NCI-H146 (cell line): Measurements from ENCODE around the gene ZBP1.

Experiments used
- DNase-seq: peaks from one replicate; lab custom pipeline; 2025; lab: John Stamatoyannopoulos, UW

The ZBP1 gene

DNA sequence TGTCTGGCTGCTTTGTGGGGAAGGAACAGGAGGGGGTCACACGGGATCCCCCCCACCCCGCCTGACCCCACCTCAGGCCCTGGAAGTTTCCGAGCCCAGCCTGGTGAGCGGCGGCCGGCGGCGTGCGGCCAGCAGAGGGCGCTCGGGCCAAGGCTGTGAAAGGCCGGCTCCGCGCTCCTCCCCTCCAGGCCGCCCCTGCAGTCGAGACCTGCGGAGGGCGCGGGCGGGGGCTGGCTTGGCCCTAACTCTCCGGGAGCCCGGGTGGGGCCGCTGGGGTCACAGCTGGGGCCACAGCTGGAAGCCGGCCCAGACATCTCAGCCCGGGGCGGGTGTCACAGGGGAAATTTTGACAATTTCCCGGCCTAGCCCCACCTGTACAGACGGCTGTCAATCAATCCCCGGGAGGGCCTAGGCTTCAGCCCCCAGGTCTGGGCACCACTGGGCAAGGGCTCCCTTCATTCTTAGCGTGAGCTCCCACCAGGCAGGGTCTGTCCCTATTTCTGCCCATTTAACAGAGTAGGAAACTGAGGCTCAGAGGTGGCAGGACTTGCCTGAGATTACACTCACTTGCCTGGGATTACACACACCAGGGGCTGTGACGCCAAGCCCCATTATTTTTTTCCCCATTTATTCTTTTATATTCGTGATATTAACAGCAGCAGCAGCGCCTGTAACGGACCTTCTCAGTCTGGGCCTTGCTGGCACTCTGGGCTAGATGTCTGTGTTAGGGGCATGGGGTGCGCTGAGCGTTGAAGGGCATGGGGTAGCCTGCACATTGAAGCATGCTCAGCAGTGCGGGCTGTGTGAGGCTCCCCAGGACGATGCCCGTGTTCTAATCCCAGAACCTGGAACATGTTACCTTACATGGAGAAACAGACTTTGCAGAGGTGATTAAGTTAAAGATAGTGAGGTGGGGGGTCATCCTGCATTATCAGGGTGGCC lies 23.0 kb downstream of the ZBP1 start:
- peak; percentile 70 for DNase-seq

DNA sequence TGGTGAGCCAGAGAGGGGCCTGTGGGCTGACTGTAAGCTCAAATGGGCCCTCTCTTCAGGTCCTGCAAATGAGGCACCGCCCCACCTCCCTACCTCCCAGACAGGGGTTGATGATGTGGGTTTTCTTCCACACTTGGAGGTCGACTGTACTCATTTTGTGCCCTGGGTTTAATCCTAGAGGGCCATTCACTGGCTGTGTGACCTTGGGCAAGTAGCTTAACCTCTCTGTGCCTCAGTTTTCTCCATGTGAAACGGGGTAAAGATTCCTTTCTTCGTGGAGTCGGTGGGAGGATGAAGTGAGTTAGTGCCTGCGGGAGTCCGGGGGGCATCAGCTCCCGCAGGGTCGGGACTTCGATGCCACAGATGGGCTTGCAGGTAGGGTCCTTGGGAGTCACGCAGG lies 23.9 kb downstream of the ZBP1 start:
- DNase-seq, result no peak

DNA sequence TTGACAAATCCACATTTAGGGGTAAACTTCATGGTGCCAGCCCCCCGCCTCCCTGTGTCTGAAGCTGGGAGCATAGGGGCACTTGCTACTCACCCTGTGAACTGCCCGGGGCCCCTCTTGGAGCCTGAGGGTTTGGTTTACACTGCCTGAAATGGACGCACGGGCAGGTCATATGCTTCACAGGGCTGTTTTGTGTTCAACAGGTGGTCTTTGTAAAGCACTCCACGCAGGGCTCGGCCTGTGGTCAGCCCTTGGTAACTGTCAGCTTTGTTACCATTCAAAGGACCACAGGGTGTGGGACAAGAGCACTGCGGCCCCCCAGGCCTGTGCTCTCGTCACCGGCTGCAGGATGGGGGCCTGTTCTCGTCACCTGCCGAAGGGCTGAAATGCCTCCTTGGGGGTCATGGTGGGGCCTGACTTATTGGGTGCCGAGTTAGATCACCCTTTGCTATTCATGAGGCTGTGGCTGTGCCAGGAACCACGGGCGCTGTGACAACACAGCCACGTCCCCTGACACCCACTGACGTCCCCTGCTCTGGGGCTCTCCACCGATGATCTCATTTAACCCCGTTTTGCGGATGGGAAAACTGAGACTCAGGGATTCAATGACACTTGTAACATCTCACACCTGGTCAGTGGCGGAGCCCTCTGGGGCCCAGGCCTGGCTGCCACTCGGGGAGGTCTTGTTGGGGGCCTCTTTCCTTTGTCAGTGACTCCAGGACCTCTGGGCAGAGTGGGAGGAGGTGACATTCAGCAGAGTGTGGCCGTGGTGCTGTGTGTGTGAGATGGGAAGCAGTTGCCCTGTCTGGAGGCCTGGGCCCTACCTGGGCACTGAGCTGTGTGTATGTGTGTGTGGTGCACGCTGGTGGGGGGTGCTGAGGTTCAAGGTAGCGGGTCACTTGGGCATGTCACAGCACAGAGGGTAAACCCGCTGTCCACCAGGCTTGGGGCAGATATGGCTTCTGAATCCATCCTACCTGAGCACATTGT lies 24.9 kb downstream of the ZBP1 start:
- no peak for DNase-seq

DNA sequence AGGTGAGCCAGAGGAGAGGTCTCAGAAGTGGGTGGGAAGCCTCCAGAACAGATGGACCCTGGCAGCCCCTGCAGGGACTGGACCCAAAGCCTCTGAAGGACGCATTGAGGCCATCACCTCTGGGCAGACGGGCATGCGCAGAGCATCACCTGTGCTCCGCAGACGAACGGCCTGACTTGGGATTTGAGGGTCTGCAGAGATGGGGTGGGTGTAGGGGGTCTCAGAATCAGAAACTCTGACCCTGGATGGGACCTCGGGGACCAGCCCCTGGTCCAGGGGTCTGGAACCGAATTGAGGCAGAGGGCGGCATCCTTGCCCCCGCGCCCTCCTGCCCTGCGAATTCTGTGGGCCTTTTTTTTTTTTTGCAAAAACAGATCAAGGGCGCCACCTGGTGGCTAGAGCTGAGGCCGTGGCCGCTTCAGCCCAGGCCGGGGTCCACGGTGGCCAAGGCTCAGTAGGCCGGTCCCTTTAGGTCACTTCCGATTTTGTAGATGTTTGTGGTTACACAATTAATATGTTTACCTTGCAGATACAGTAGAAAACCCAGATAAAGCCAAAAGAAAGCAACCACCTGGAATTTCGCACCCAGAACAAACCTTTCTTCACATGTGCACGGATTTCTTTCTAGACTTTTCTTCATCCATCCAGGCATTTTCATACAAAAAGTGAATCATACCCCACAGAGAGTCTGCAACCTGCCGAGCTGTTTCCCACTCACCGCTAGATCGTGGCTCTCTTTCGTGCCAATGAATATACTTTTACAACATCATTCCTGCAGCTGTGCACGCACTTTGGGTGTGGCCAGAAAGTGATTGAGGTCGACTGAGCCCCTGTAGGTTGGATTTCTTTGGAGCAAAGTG lies 25.9 kb downstream of the ZBP1 start:
- DNase-seq, result peak; percentile 53

DNA sequence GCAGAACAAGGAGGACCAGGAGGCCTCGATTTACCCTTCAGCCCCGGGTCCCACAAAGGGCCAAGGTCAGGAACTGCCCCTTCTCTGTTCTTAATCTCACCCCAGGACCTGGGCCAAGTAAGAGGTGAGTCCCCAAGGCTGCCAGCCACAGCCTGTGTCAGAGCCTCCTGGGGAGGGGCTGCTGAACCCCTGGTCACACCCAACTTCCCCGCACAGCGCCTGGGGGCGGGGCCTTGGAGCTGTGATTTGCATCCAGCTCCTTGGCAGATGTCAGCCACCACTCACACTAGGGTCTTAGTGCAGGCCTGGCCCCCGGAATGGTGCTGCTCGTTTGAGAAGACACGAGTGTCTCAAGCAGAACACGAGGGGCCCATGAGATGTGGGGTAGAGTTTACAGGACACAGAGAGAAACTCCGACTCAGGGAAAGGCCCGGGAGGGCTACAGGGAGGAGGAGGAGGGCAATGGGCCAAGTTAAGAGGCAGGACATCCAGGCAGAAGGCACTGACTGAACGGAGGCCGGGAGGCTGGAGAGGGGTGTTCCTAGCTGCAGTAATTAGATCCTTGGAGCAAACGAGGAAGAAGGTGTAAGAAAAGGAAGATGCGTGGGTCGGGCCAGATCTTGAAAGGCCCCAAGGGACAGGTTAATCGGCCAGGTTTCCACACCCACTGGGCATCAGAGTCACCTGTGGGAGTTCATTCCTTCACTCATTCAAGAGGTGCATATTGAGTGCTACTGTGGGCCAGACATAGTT lies 26.9 kb downstream of the ZBP1 start:
- DNase-seq, result no peak

DNA sequence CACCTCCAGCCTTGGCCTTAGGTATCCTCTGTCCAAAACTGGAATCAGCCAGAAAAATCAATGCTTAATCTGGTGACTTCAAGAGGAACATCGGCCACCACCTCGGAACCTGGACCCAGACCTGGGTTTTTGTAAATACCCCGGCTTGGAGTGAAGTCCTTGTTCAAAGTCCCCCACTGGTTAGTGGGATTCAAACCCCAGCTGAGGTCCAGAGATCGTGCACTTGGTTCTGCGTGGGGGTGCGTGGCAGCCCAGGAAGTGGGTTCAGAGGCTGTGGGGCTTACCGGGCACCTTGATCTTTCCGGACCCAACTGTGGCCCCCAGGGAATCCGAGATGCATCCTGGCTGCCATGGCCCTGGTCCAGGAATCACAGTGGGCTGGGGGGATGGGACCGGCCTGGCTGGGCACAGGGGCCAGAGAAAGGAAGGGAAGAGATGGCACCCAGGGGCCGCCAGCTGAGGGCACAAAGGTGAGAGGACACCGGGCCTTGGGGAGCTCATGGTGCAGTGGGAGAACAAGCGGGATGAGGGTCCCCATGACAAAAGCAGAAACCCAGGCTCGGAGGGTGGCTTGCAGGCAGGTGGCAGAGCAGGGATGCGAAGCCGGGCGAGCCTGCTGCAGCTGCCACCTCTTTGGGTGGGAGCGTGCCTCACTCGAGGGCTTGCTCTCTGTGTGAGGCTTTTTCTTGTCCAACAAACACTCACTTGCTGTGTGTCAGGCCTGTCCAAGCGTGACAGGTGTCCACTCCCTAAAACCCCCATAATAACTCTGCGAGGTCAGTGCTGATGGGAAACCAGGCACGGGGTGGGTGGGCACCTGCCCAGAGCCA lies 27.7 kb downstream of the ZBP1 start:
- no peak for DNase-seq

DNA sequence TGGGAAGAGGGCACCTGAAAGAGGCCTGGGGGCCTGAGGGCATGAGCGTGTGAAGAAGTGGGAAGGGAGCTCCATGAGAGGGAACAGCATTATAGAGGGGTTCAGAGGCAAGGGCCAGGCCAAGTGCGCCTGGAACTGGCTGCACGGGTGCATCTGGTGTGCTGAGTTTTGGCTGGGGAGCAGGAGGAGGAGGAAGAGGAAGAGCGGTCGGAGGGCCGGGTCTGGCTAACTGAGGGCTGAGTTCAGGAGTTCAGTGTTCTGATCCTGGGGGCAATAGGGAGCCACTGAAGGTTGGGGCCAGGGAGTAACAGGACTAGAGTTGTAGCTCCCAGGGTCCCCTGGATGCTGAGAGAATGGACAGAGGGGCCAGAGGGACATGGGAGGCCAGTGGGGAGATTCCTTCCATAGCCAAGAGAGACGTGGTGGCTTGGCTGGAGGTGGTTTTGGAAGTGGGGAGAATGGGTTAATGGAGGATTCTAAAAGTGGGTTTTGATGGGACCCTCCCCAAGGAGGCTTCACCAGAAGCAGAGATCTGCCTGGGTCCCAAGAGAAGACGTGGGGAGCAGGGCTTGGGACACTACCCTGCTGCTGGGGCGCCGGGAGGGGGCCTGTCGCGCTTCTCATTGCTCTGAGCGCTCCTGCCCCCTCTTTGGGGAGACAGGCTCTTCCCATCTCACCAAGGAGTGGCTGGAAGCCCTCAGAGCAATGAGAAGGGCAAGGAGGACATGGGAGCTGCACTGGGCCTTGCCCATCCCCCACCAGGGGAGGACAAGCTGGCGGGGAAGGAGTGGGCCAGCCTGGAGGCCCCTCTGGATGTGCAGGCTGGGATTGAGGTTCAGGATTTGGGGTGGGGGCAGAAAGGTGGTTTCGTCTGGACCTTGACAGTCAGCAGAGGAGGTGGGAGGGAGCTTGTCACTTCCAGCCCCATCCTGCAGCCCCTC lies 28.7 kb downstream of the ZBP1 start:
- DNase-seq, result no peak

DNA sequence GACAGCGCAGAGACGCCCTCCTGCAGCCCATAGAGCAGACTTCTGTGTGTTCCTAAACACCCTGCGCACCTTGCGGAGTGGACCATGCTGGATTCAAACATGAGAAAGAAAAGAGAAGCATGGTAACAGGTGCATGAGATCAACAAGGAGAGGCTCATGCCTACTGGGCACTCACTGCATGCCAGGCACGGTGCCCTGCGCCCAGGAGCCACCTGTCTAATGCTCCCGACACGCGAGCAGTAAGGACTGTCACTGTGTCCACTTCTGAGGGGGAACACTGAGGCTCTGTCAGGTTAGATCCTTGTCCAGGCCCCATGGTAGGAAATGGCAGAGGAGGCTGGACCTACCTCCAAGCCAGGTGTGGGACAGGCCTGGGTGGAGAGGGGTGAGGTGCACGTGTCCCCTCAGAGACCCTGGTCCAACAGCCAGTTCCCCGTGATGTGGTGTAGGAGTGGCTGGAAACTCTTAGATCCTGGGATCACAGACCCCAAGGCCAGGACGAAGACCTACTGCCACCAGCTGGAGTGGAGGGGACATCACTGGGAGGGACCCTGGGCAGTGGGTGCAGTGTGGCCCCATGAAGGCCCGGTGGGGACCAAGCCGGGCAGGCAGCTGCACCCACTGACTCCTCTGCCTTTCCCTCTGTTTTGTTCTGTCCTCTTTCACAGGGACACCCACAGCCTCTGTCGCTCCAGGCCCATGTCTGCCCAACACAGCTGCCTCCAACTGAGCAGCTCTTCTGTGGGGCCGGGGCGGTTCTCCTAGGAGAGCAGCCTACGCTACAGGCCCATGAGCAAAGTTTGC lies 29.5 kb downstream of the ZBP1 start:
- DNase-seq, result no peak

DNA sequence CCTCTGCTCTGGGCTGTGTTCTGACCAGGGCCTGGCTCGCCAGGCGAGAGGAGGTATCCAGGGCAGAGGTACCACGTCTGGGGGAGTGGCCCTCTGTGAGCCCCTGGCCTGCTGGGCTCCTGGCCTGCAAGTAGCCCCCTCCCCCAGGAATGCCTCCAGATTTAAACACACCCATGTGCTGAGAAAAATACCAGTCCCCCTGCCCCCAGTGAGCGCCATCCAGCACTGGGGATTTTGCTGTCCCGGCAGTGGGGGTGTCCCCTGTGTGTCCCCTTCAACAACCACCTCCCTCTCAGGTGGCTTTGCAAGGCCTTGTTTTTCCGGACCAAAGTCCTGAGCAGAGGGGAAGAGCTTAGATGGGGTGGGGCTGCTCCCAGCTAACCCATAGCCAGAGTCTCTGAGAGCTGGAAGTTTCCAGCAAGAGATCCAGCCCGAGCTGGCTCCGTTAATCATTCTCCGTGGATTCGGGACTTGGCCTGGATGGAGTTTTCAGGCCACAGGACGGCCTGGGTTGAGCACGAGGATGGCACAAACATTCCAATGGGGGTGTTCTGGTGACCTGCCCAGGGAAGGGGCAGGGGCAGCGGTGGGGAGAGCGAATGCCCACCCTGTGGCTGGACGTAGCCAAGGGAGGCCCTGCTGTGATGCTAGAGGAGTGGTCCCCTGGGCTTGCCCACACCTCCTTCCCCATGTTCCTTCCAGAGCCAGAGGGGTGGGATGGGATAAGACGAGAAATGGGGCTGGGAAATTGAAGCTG lies 30.3 kb downstream of the ZBP1 start:
- DNase-seq, result no peak

DNA sequence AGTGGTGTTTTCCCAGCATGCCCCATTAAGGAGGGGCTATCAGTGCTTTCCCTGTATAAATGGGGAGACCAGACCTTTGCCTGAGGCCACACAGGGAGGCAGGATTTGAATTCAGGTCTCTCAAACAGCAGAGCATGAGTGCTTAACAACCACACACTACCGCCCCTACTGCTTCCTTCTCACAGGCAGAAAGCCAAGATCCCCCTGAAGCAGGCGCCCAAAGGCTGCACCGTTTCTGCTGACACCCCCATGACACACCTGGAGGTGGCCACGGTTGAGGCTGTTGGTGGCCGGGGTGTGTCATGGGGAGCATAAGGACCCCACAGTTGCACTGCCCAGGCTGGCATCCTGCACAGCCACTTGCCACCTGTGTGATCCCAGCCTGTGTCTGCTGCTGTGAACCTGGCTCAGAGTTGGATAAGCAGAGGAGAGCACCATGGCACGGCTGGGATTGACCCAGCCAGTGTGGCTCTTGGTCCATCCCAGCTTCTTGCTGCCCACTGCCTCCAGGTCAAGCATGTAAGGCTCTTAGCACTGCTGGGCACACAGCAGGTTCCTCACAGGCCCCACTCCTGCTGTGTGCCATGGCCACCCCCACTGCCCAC lies 31.0 kb downstream of the ZBP1 start:
- no peak for DNase-seq

DNA sequence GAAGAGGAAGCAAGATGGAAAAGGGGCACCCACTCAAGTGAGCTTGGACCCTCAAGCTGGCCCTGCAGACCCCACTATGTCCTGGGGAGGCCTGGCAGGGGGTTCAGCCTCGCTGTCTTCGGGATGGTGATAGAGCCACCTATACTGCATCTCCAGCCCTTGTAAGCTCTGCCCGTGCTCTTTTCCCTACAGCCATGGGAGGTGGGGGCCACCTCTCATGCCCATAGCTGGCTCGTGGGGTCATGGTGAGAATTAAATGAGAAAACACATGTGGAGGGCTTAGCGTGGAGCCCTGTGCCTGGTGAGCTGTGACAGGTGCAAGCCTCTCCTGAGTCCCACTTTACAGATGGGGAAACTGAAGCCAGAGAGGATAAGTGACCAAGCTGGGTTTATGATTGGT lies 31.6 kb downstream of the ZBP1 start:
- no peak for DNase-seq

DNA sequence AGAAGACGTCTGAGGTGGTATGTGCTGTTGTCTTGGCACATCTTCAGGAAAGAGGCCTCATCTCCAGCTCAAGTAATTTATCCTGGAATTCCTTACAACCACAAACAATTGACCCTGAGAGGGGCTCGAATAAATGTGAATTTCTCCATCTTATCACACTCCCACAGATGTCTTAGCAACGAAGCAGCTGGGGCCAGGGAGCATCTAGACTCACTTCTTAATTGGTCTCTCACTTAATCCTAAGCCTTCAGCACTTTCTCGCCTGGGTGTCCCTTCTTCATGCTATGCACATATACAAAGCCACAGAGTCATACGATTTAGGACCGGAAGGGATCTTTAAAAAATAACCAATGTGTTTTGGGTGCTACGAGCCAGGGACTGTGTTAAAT lies 32.2 kb downstream of the ZBP1 start:
- no peak for DNase-seq

DNA sequence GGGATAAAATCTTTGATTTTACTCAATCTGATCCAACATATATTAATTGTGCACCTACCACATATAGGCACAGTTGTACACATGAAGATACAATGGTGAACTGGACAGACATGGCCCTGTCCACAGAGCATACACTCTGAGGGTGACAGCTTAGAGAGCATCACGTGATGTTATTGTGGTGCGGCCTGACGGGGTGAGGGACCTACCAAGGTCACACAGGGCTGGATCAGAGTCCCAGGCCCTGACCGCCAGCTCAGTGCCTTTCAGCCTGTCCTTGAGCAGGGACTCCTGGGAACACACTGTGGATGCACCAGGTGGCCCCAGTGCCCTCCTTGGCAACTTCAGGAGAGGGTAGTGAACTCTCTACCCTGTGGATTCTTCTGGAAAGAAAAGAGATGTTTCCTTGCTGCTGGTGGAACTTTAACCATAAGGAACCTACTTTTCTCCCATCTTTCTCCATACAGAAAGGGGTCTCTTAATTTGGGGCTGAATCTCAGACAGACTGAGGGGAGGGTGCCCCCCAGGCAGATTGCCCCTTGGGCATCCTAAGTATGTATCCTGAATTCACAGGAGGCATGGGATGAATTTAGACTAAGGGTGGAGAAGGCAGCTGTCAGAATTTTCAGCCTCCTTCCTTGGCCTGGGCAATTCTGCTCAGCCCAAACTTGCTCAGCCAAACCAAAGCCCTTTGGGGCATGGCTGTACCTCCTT lies 32.8 kb downstream of the ZBP1 start:
- DNase-seq, result no peak

DNA sequence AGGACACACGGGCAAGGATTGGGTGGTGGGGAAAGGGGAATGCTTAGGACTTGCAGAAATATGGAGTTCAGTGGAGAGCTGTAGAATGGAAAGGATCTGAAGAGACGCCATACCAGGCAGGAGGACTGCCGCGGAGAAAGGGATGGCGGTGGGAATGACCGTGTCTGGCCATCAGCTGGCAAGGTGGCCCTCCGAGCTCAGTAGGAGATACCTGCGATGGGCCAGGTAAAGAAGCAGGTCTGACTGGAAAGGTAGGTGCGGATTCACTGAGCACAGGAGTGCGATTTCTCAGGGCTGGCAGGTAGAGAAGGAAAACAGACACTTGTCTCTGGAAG lies 33.3 kb downstream of the ZBP1 start:
- DNase-seq, result no peak

DNA sequence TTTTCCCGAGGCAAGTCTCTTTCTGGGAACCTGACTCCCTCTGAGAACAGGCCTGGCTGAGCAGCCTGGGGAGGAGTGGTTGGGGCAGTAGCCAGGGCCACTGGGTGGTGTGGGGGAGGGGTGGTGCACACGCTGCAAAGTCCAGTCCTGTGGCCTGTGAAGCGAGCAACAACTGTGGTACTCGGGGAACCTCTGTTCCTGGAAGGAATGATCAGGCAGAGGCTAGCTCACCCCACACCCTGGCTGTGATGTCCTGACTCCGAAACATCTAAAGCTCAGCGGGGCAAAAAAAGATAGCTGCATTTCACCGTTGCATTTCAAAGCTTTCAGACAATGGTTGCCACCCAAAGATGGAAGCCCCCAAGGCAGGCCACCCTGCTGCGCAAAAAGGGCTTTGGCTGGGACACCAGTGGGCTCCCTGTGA lies 33.8 kb downstream of the ZBP1 start:
- DNase-seq, result no peak

DNA sequence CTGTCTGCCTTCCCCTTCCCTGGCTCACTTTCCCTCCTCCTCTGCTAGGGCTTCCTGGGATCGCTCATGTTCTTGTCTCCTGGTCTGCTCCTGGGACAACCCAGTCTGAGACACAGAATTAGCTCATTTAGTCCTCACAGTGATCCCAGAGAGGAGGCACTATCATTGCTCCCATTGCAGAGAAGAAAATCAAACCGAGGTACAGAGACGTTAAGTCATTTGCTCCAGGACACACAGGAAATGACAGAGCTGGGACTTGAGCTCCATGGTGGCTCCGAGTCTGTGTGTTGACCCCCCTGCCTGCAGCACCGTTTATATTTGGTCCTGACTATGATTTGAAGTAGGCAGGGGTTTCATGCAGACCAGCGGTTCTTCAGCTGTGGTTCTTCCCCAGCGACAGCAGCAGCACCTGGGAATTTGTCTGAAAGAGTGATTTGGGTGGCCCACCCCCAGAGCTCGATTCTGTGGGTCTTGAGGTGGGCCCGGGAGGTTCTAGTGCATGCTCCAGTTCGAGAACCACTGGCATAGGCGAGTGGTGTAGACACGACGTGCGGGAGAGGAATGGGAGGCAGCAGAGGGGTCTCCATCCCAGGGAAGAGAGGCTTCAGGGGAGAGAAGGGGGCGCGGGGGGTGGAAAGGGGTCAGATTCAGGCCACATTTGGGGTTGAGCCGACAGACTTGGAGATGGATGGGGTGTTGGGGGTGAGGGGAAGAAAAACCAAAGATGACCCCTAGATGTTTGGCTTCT lies 34.6 kb downstream of the ZBP1 start:
- no peak for DNase-seq
